ENCODE measurements around the gene ERAS.

Gene ERAS

DNA sequence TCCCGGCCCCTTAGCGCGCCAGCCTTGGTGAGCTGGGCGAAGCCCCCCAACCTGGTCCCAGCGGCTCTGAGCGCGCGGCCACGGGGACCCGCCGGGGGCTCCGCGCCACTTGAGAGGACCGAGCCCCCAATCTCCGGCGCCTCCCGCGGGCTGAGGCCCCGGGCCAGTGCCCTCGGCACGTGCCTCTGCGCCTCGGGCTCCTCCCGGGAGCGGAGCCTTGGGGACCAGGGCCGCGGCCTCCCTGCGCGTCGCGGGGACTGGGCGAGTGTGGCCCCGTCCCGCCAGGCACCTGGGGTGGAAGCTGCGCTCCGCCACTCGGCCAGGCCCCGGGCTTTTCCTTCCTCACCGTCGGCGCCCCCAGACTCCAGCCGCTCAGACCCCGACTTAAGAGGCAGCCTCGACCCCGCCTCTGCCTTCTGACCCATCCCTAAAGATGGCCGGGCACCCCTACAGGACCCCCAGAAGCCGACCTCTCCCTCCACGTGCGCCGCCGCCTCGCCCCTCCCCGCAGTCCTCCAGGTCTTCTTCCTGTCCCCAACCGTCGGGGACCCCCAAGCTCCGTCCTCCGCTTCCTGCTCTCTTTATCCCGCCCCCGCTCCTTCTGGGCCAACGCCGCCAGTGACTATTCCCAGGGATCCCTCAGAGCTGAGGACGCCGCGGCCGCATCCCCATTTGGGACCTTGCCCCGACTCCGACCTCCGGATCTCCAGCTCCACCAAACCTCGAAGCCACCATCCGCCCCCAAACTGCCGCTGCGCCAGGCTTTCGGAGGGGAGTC lies 752 bp downstream of the ERAS start:
- no peak overlapping the region for H3K4me3 ChIP-seq (ENCODE audit: low read length, poor library complexity, severe bottlenecking)
- peaks cover 3% of the 10 kb centered on the region; the same call in 1 of the 2 replicates for H3K36me3 ChIP-seq (ENCODE audit: insufficient read depth, low read length)
- no peaks in the 10 kb centered on the region for H3K9me2 ChIP-seq (replicated peaks; ENCODE audit: low read depth, low read length)
- no peak overlapping the region for H3K4me2 ChIP-seq (ENCODE audit: low read depth, low read length, poor library complexity, severe bottlenecking)
- TF ChIP-seq, protein P1, sequence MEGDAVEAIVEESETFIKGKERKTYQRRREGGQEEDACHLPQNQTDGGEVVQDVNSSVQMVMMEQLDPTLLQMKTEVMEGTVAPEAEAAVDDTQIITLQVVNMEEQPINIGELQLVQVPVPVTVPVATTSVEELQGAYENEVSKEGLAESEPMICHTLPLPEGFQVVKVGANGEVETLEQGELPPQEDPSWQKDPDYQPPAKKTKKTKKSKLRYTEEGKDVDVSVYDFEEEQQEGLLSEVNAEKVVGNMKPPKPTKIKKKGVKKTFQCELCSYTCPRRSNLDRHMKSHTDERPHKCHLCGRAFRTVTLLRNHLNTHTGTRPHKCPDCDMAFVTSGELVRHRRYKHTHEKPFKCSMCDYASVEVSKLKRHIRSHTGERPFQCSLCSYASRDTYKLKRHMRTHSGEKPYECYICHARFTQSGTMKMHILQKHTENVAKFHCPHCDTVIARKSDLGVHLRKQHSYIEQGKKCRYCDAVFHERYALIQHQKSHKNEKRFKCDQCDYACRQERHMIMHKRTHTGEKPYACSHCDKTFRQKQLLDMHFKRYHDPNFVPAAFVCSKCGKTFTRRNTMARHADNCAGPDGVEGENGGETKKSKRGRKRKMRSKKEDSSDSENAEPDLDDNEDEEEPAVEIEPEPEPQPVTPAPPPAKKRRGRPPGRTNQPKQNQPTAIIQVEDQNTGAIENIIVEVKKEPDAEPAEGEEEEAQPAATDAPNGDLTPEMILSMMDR (conservative IDR thresholded peaks at IDR 0.05; ENCODE audit: low read length), result no peak
- TF ChIP-seq EZH2phosphoT487 (IDR thresholded peaks at IDR 0.05; ENCODE audit: borderline replicate concordance), result no peak
- no peaks in the 10 kb centered on the region for H3K9me3 ChIP-seq (ENCODE audit: insufficient read depth, low read depth, low read length)
- no peaks in the 10 kb centered on the region for H4K20me1 ChIP-seq (ENCODE audit: insufficient read depth, low read length, poor library complexity, severe bottlenecking)
- no peaks in the 10 kb centered on the region for H3K4me1 ChIP-seq (ENCODE audit: insufficient read depth, low read length, poor library complexity, severe bottlenecking)
- no peaks in the 10 kb centered on the region for H3K27me3 ChIP-seq (ENCODE audit: insufficient read depth, low read length, poor library complexity, severe bottlenecking)
- H3F3A ChIP-seq (ENCODE audit: low read depth), result no peaks in the 10 kb centered on the region
- H2AFZ ChIP-seq (ENCODE audit: low read length), result no peak overlapping the region
- H3K9ac ChIP-seq (ENCODE audit: low read depth, low read length, poor library complexity, severe bottlenecking), result no peak overlapping the region
- no peaks in the 10 kb centered on the region for H3K79me2 ChIP-seq (ENCODE audit: insufficient read depth, low read length)

GRCh38 chrX:48827654-48827968 lies 1.3 kb downstream of the ERAS start:
- Histone ChIP-seq H3K79me2 (ENCODE audit: insufficient read depth, low read length) (no peaks in the 10 kb centered on the region), H3K9ac (ENCODE audit: low read depth, low read length, poor library complexity, severe bottlenecking) (no peak overlapping the region), H3K36me3 (ENCODE audit: insufficient read depth, low read length) (peaks cover 3% of the 10 kb centered on the region; the same call in 1 of the 2 replicates), H4K20me1 (ENCODE audit: insufficient read depth, low read length, poor library complexity, severe bottlenecking) (no peaks in the 10 kb centered on the region), H3K4me1 (ENCODE audit: insufficient read depth, low read length, poor library complexity, severe bottlenecking) (no peaks in the 10 kb centered on the region), H3K4me3 (ENCODE audit: low read length, poor library complexity, severe bottlenecking) (no peak overlapping the region), H3F3A (ENCODE audit: low read depth) (no peaks in the 10 kb centered on the region), H3K27me3 (ENCODE audit: insufficient read depth, low read length, poor library complexity, severe bottlenecking) (no peaks in the 10 kb centered on the region), H3K4me2 (ENCODE audit: low read depth, low read length, poor library complexity, severe bottlenecking) (no peak overlapping the region), H2AFZ (ENCODE audit: low read length) (no peak overlapping the region), H3K9me3 (ENCODE audit: insufficient read depth, low read depth, low read length) (no peaks in the 10 kb centered on the region), H3K9me2 (replicated peaks; ENCODE audit: low read depth, low read length) (no peaks in the 10 kb centered on the region)
- TF ChIP-seq, protein P1 (conservative IDR thresholded peaks at IDR 0.05; ENCODE audit: low read length), result no peak
- TF ChIP-seq EZH2phosphoT487 (IDR thresholded peaks at IDR 0.05; ENCODE audit: borderline replicate concordance), result no peak

DNA sequence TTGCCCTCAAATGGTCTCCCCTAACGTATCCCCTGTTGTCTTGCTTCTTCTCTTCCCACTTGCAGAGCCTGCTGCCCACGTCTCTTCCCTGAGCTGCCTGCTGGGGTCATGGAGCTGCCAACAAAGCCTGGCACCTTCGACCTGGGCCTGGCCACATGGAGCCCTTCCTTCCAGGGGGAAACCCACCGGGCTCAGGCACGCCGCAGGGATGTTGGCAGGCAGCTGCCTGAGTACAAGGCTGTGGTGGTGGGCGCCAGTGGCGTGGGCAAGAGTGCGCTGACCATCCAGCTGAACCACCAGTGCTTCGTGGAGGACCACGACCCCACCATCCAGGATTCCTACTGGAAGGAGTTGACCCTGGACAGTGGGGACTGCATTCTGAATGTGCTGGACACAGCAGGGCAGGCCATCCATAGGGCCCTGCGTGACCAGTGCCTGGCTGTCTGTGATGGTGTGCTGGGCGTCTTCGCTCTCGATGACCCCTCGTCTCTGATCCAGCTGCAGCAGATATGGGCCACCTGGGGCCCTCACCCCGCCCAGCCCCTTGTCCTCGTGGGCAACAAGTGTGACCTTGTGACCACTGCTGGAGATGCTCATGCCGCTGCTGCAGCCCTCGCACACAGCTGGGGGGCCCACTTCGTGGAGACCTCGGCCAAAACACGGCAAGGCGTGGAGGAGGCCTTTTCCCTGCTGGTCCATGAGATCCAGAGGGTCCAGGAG lies 2.9 kb downstream of the ERAS start:
- Histone ChIP-seq H3F3A (ENCODE audit: low read depth) (no peaks in the 10 kb centered on the region), H3K4me3 (ENCODE audit: low read length, poor library complexity, severe bottlenecking) (no peak overlapping the region), H3K9me2 (replicated peaks; ENCODE audit: low read depth, low read length) (no peaks in the 10 kb centered on the region), H3K4me2 (ENCODE audit: low read depth, low read length, poor library complexity, severe bottlenecking) (no peak overlapping the region), H2AFZ (ENCODE audit: low read length) (no peak overlapping the region), H4K20me1 (ENCODE audit: insufficient read depth, low read length, poor library complexity, severe bottlenecking) (no peaks in the 10 kb centered on the region), H3K27me3 (ENCODE audit: insufficient read depth, low read length, poor library complexity, severe bottlenecking) (no peaks in the 10 kb centered on the region), H3K4me1 (ENCODE audit: insufficient read depth, low read length, poor library complexity, severe bottlenecking) (no peaks in the 10 kb centered on the region), H3K79me2 (ENCODE audit: insufficient read depth, low read length) (no peaks in the 10 kb centered on the region), H3K9me3 (ENCODE audit: insufficient read depth, low read depth, low read length) (no peaks in the 10 kb centered on the region), H3K9ac (ENCODE audit: low read depth, low read length, poor library complexity, severe bottlenecking) (no peak overlapping the region), H3K36me3 (ENCODE audit: insufficient read depth, low read length) (no peaks in the 10 kb centered on the region)
- TF ChIP-seq, protein P1 (conservative IDR thresholded peaks at IDR 0.05; ENCODE audit: low read length), result no peak
- no peak for TF ChIP-seq EZH2phosphoT487 (IDR thresholded peaks at IDR 0.05; ENCODE audit: borderline replicate concordance)

Measured in Loucy (cell line).